ENCODE measurements around the gene BRD3. TPM values are rescaled to one million over a fixed set of nuclear protein-coding genes. Genes with fewer than 3 reads are reported as not detected.
"Not testable (repeated sequence)": the region's sequence is repeated elsewhere in the genome, so short reads cannot be mapped to it uniquely, and the experiment has no call there.

Gene BRD3
- polyA plus RNA-seq, 4 donors: 37.7 to 52.6 (median 47.2) TPM

DNA sequence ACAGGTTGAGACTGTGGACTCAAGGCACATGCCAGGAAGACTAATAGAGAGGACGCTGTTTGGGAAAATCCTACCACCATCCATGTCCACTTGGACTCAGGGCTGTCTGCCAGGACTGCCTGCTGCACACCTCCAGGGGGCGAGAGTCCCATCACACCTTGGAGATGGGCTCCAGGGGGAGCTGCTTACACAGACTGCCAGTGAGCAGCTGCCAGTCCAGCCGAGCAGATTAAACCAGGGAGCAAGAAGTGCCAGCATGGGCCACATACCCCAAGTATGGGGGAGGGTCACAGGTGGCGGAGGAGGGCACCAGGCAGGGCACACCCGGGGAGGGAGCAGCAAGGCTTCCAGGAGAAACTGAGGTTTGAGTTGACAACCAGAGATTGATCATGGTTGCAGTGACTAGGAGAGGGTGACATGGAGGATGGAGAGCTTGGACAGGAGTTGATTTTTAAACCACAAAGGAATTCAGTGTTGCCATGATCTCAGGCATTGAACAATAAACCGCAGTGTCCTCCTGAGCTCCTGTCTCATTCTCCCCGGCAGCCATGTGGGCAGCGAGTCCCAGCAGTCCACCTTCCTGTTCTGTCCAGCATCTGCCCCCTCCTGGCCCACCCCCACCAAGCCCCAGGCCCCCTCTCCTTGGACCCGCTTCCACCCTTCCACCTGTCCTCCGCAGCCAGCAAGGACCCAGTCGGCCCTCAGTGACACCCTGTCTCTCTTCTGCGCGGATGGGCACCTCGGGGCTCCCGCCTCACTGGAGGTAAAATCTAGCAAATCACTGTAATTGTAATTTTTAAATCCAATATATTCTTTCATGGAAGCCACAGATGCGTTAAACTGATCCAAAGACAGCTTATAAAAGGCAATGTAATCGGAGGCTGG, 72.6 kb downstream of the BRD3 start:
- no peak for DNase-seq (ENCODE audit: low read depth in 4 of 4, low spot score in 2 of 4)

DNA sequence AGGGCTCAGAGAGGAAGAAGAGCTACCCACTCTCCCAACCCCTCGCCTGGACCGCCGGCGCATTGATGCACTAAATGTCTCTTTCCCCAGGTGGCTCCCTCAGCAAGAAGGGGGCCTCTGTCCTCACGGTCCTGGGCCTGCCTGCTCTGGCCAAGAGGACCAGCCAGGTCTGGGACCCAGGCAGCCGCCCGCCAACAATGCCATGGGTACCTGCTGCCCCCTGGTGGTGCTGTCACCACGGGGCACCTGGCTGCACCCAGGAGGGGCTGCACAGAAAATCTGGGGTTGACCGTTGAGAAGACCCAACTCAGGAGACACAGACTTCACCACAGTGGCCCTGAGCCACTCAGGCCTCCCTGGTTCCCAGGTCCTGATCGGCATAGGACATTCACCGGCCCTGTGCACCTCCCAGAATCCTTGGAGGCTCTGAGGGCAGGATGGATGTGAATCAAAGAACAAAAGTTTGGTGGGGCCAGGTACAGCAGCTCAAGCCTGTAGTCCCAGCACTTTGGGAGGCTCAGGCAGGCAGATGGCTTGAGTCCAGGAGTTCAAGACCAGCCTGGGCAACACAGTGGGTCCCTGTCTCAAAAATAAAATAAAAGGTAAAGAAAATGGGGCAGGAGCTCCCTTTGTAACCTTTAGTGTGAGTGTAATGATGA, 73.3 kb downstream of the BRD3 start:
- no peak for DNase-seq (ENCODE audit: low read depth in 4 of 4, low spot score in 2 of 4)

DNA sequence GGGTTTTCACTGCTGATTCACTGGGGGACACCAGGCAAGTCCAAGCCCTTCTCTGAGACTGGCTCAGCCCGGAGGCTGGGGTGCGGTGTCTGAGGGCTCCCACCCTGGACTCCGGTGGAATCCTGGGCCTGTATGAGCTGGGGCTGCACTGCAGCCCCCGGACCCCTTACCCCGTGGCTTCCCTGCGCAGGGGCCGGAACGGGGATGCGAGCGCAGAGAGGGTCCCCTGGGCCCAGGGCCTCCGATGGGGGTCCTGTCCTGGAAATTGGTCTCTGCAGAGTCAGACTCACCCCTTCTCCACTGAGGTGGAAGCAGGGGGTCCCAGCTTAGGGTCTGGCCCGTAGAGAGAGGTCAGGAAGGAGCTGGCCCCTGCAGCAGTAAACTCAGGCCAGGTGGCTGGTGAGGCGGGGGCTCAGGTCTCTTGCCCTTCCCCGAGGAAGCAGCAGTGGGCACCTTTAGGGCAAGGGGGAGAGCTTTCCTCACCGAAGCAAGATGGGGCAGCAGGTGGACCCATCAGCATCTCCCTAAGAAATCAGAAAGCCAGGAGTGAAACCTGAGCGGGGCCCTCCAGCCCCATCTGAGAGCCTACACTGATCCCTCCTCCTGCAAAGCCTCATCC, 74.1 kb downstream of the BRD3 start:
- DNase-seq (ENCODE audit: low read depth in 4 of 4, low spot score in 2 of 4): no peak

DNA sequence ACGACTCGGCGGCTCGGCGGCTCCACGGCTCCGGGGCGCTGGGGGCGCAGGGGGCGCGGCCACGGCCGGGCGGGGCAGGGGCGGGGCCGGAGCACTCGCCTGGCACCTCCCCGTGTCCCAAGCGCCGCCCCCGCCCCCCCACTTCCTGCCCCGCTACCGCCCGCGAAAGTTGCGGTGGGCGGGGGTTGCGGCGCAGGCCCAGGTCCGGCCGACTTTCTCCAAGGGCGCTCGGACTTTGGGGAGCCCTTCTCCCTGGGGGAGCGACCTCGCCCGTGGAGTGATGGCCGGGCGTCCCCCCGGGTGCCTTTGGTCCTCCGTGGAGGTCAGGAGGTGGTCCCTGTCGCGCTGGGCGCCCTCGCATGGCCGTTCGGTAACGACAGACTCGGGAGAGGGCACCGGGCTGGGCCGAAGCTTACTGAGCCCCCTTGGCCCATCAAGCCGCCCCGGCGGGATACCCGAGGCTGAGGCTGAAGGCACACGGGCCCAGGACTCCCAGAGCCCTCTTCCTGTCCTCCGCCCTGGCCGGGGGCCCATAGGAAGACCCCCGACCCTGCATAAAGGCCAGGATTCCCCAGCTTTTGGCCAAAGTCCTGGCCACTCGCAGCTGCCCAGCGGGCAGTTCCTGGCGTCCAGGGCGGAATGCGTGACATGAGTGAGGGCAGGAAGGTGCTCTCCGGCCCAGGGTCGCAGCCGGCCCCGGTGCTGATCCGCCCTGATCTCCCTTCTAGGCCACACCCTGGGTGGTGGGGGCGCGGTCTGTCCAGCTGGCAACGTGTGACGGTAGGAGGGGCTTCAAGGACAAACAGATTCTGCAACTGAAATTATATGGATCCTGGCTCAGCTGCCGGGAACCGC, 74.8 kb downstream of the BRD3 start:
- peak in 1 of 4 donors; percentile 63 for DNase-seq (ENCODE audit: low read depth in 4 of 4, low spot score in 2 of 4)

DNA sequence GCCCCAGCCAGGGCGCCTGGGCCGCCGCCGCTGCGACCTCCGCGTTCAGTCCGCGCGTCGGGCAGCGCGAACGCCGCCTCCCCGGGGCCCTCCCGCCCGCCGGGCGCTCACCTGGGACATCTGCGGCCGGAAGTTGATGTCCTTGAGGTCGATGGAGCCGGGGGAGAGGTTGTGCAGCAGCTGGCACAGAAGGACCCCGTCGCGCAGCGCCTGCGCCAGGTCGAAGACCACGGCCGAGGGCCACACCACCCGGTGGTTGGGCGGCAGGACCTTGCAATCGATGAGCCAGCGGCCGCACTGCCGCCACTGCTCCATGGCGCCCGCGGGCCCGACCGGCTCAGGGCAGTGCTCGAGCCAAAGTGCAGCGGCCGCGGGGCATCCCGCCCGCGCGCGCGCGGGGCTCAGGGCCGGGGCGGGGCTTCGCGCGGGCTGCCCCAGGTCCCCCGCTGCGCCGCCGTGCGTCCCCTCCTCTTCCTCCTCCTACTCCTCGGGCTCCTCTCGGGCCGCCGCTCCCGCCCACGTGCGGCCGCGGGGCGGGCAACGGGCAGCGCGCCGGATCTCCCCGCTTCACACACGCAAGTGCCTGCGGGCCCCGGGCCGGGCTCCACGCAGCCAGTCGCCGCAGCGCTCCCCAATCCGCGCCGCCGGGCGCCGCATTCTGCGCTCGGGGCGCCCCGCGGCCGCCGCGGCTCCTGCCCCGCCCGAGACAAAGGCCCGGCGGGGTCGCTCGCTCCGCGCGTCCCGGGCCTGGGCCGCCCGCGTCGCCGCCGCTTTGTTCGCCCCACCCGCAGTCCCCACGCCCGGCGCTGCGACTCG, 75.7 kb downstream of the BRD3 start, which contains the start of gene VAV2:
VAV2 (minus strand) TSS at position 361 of the 816 bp plus-strand sequence; CDS start at position 315, 46 bp downstream.
- DNase-seq (ENCODE audit: low read depth in 4 of 4, low spot score in 2 of 4): no peak

DNA sequence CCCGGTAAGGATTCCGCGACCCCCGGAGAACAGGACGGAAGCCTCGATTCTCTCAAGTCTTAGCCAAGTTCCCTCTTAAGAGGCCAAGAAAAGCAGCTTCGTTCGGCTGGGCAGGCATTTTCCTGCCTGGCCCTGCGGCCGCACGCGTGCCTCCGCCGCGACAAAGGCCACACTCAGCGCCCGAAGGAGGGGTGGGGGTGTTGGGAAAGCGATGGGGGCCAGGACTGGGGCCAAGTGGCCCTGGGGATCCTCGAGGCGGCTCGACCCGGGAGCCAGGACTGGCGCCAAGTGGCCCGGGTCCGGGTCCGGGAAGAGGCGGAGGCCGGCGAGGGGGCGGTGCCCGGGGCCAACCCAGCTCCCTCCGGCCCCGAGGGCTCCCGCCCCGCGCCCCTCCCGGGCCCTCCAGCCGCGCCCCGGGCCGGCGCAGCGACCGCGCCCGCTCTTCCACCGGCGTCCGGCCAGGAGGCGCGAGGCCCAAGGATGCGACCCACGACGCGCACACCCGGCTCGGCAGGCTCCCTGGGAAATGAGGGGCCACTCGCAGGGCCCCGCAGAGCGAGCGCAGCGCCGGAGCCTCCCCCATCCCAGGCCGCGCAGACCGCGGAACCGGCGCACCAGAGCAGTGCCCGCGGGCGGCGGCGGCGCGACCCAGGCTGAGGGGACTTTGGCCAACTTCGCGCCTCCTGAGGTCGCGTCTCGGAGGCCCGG, 76.5 kb downstream of the BRD3 start:
- no peak for DNase-seq (ENCODE audit: low read depth in 4 of 4, low spot score in 2 of 4)

DNA sequence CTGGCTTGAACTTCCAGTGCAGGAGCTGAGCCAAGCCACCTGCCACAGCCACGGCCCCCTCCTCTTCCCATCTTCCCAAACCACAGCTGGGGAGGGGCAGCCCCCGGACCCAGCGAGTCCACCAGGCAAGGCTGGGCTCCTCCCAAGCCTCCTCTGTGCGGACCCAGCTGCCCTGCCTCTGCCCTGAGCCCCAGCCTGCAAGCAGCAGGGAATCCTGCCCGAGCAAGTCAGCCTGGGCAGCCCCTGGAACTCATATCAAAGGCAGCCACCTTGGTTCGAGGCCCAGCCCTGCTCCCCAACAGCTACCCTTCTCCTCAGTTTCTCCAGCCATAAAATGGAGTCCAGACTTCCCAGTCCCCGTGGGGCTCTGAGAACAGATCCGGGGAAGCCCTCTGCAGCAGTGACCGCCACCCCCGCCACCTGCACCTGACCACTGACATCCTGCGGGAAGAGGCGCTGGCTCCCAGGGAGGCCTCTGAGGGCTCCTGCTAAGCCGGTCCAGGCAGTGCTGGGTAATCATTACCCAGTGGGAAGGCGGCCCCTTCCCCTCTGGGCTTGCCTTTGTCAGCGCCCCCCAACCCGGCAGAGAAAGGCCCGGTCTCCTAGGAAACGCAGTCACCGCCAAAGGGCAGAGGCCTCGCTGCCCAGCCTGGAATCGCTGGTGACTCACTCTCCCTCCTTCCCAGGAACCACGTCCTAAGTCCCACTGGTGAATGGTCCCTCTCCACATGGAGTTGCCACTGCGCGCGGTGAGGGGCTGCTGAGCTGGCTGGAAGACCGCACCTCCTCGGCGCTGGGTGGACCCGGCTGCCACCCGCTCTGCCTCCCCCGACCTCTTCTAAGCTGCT, 77.2 kb downstream of the BRD3 start:
- DNase-seq (ENCODE audit: low read depth in 4 of 4, low spot score in 2 of 4): peak in 1 of 4 donors; percentile 74

DNA sequence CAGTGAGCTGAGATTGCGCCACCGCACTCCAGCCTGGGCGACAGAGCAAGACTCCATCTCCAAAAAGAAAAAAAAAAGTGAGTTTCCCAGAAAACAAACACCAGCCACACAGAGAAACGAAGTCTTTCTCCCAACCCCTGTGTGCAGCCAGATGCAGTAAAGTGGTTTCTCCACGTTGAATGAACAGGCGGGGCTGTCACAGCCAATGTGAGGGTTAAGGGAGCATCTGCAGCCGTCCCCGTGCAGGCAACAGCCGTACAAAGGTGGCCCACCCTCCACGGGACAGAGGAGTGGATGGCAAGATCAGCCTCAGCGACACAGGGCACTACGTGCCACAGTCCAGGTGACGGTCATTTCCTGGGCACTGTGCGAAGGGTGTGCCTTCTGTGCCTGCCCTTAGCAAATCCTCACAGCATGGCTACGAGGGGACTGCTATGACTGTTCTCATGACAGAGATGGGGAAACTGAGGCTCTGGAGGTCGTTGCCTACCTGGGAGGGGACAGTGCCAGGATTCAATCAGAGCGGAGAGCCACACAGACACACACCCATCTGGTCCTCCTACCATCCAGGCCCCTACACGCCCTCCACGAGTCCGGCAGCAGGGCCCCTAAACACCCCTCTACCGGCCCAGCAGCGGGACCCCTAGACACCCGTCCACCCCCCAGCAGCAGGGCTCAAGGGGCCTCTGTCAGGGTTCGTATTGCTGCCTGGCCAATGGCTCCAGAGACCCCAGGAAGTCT, 78.0 kb downstream of the BRD3 start:
- no peak for DNase-seq (ENCODE audit: low read depth in 4 of 4, low spot score in 2 of 4)

DNA sequence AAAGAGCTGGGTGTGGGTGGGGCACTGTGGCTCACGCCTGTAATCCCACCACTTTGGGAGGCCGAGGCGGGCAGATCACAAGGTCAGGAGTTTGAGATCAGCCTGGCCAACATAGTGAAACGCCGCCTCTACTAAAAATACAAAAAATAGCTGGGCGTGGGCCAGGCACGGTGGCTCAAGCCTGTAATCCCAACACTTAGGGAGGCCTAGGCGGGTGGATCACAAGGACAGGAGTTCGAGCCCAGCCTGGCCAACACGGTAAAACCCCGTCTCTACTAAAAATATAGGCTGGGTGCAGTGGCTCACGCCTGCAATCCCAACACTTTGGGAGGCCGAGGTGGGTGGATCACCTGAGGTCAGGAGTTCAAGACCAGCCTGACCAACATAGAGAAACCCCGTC, 79.1 kb downstream of the BRD3 start:
- not testable (repeated sequence) for DNase-seq (ENCODE audit: low read depth in 4 of 4, low spot score in 2 of 4)

DNA sequence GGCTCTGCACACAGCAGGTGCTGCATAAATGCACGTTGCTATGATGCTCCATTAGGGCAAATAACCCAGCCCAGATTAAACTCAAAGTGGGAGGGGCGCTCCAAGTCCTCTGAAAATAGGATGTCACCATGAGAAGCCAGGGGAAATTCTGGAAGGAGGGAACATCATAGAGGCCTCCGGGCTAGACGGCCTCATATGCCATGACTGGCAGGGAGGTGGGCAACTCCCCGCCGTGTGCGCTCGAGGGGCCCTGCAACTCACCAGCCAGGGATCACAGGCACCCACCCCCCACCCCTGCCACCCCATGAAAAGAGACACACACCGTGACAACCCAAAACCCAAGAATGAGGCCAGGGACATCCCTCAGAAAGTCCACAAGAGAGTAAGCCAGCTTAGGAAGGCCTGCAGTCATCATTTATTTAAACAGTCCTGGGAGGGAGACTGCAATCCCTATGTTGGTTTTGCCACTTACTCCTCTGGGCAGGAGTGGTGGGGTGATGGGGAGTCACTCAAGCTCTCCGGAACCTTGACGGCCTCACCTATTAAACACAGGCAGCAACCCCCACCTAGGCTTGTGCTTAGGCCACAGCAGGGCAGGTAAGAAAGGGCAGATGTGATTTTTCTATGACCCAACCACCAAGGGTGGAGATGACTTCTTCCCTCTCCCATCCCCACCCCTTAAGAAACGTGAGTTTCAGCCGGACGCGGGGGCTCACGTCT, 79.7 kb downstream of the BRD3 start:
- DNase-seq (ENCODE audit: low read depth in 4 of 4, low spot score in 2 of 4): no peak

DNA sequence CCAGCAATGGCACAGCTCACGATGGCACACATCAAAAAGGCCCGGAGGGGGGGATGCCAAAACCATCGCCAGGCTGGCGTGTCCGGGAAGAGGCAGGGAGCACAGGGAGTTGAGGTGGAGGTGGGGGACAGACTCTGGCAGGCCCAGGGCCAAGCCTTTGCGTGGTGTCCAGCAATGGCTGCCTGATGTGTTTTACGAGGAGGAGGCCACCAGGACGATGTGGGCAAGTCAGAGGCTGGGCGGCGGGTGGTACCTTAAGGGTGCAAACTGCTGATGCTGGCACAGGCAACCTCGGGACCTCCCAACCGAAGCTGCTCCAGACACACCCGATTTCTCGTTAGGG, 80.4 kb downstream of the BRD3 start:
- no peak for DNase-seq (ENCODE audit: low read depth in 4 of 4, low spot score in 2 of 4)

DNA sequence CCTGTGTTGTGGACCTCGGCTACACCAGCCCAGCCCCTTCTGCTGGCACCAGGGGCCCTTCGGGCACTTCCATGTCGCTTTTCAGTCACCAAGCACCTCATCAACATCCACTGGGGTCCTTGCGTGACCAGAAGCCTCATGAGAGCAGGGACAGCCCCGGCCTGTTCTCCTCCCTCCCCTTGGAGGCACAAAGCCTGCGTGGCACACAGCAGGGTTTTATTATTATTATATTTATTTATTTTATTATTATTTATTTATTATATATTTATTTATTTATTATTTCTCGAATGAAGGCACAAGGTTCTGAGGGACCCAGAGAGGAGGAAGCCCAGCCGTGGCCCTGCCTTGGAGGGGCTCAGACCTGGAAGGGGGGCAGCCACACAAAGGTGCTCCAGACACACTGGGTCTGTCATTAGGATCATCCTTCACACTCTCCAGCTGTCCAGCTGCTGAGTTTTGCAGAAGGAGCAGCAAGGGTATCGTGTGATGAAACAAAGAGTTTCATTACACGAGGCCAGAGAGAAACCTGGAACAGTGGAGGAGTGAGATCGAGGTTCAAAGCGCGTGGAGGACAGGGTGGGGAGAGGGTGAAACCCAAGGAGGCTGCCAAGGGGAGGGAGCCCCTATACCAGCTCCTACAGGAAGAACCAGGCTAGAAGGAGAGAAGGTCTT, 80.9 kb downstream of the BRD3 start:
- no peak for DNase-seq (ENCODE audit: low read depth in 4 of 4, low spot score in 2 of 4)

DNA sequence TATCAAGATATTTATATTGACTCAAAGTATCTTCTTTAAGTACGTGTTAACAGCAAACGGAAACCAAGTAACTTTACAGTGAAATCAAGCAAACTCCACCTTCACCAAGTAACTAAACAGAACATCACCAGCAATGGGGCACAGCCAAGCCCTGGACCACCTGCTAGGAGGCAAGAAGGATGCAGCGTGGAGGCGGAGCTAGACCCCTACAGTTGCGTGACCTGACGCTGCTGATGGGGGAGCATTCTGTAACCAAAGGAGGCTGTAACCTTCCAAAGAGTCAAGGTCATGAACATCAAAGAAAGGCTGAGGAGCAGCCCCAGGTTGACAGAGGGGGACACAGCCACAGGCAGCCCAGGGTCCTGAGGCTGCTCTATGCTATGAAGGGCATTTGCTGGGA, 81.8 kb downstream of the BRD3 start:
- DNase-seq (ENCODE audit: low read depth in 4 of 4, low spot score in 2 of 4): no peak

DNA sequence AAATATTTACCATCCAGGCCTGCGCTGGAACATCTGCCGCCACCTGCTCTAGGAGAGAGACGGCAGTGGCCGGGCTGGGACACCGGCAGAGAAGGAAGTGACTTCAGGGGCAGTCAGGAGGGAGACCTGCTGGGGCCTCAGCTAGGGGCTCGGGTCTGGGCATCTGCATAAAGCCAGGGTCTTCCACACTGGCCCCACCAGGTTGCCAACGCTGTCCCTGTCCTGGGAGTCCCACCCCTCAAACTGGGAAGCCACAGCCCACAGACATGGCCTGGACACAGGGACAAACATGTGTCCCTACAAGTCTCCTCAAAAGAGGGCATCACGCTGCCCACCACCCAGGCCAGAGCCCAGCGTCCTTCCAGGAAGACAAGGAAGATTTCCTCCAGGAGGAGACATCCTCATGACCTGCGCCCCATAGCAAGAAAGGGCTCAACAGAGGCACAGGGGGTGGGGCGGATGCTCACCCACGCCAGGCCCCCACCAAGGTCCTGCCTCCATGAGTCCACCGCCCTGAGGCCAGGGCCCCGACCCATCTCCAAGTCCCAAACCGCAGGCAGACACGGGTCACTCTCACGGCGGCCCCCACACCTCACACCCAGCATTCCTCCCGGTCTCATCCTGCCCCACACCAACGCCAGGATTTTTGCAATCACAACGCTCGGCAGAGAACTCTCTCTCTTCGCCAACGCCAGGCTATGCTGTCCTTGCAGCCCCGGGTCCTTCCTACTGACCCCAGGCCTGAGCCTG, 84.7 kb downstream of the BRD3 start:
- DNase-seq (ENCODE audit: low read depth in 4 of 4, low spot score in 2 of 4): no peak

DNA sequence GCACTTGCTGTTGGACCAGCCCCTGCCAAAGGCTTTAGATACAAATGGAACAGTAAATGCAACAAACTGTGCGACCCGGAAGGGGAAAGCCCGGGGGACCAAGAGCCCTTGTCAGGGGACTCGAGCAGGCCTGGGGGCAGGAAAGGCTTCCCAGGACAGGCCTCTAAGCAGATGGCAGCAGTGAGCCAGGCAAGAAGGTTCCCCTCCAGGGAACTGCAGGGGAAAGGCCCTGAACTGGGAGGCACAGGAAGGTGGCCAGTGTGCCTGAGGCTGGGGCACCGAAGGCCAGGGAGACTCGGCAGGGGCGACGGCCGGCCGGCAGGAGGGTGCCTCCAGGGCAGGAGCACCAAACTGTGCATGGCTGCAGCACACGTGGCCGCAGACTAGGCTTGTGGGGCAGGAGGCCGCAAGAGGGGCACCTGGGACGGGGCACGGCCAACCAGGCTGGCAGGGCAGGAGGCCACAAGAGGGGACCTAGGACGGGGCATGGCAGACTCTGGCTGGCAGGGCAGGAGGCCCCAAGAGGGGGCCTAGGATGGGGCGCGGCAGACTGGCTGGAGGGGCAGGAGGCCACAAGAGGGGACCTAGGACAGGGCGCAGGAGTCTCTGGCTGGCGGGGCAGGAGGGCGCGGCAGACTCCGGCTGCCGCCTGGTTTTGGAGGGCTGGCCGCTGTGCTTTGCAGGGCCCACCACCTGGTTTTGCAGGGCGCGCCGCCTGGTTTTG, 85.7 kb downstream of the BRD3 start:
- DNase-seq (ENCODE audit: low read depth in 4 of 4, low spot score in 2 of 4): no peak

All from left renal cortex interstitium (tissue), 4 donors.